GM12891 (cell line): ENCODE measurements around the gene OR10G4.

Experiments used
- POLR2A ChIP-seq: IDR thresholded peaks from 2 replicates; pipeline ENCODE4 v1.6.1; 2011; ENCODE audit warnings: low read depth, low read length, control low read depth
- SPI1 ChIP-seq: IDR thresholded peaks from 2 replicates; pipeline ENCODE4 v1.6.1; 2011; ENCODE audit warnings: low read depth, low read length, control low read depth

DNA sequence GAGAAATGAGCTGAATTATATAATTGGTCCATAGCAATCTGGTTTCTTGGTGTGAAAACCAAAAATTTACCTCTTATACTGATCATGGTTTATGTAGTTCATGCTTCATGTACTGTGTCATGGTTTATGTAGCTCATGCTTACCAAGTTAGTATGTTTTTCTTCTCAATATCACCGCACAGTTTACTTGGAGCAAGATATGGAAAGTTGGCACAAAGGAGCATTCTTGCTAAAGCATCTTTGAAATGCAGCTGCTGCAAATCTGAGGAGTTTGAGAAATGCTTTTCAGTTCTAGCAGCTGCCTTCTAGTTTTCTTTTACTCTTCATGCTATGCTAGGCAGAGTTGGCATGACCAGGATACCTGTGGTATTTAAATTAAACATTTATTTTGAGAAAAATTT lies 23.9 kb downstream of the OR10G4 start:
- TF ChIP-seq SPI1 (no peak), POLR2A (no peak)
